Activated CD4-positive, CD25-positive, alpha-beta regulatory T cell treated with anti-CD3 and anti-CD28 coated beads, Interleukin-2, amount 50 U/mL, for 24 hours (primary cell): ENCODE measurements around the gene KLHL26.
A peak's percentile ranks its signal among the peaks of the same experiment; 100 is the strongest.
"Not testable (repeated sequence)": the region's sequence is repeated elsewhere in the genome, so short reads cannot be mapped to it uniquely, and the experiment has no call there.

Experiments
- ATAC-seq, 2 donors: fragments of 150-1000 bp; cut with Tn5 transposase; one replicate each; pipeline ENCODE4 v1.10.0; 2021; ENCODE audit warnings: mild to moderate bottlenecking in 1 of 2, moderate library complexity in 1 of 2

Gene KLHL26

GRCh38 chr19:18668252-18668631 lies 31.4 kb downstream of the KLHL26 start:
- ATAC-seq = no peak

GRCh38 chr19:18668744-18669523 lies 32.1 kb downstream of the KLHL26 start:
- ATAC-seq = no peak

GRCh38 chr19:18669524-18669817 lies 32.6 kb downstream of the KLHL26 start:
- ATAC-seq = no peak

- no peak for ATAC-seq
These were observed 33.1 kb downstream of the KLHL26 start for GRCh38 chr19:18669883-18670282.

- ATAC-seq = no peak
These were observed 33.5 kb downstream of the KLHL26 start for GRCh38 chr19:18670312-18670711.

- no peak for ATAC-seq
These were observed 34.6 kb downstream of the KLHL26 start for GRCh38 chr19:18671303-18672043.

GRCh38 chr19:18672044-18672451 lies 35.2 kb downstream of the KLHL26 start:
- no peak for ATAC-seq

- ATAC-seq = no peak
These were observed 35.9 kb downstream of the KLHL26 start for GRCh38 chr19:18672606-18673337.

GRCh38 chr19:18674616-18675015 lies 37.8 kb downstream of the KLHL26 start:
- no peak for ATAC-seq

- no peak for ATAC-seq
These were observed 39.0 kb downstream of the KLHL26 start for GRCh38 chr19:18675779-18676178.

- ATAC-seq = no peak
These were observed 39.9 kb downstream of the KLHL26 start for GRCh38 chr19:18676692-18677091.

- no peak for ATAC-seq
These were observed 40.3 kb downstream of the KLHL26 start for GRCh38 chr19:18677156-18677555.

- ATAC-seq = not testable (repeated sequence)
These were observed 43.3 kb downstream of the KLHL26 start for GRCh38 chr19:18680148-18680547.

GRCh38 chr19:18682807-18683108 lies 45.9 kb downstream of the KLHL26 start:
- ATAC-seq = no peak

GRCh38 chr19:18683109-18683957 lies 46.5 kb downstream of the KLHL26 start, which contains the start of gene CRTC1:
CRTC1 (plus strand) TSS chr19:18683680; CDS start chr19:18683703, 23 bp downstream.
- ATAC-seq = peak; percentile 71 to 77

- no peak for ATAC-seq
These were observed 47.3 kb downstream of the KLHL26 start for GRCh38 chr19:18683958-18684641.

- ATAC-seq = no peak
These were observed 47.8 kb downstream of the KLHL26 start for GRCh38 chr19:18684642-18684993.

GRCh38 chr19:18685597-18686190 lies 48.9 kb downstream of the KLHL26 start:
- no peak for ATAC-seq

- no peak for ATAC-seq
These were observed 51.1 kb downstream of the KLHL26 start for GRCh38 chr19:18687740-18688465.

- ATAC-seq = no peak
These were observed 59.2 kb downstream of the KLHL26 start for GRCh38 chr19:18696023-18696422.

GRCh38 chr19:18697680-18698079 lies 60.9 kb downstream of the KLHL26 start:
- no peak for ATAC-seq
